ENCODE results near the gene MAP3K9.

MAP3K9 gene

DNA sequence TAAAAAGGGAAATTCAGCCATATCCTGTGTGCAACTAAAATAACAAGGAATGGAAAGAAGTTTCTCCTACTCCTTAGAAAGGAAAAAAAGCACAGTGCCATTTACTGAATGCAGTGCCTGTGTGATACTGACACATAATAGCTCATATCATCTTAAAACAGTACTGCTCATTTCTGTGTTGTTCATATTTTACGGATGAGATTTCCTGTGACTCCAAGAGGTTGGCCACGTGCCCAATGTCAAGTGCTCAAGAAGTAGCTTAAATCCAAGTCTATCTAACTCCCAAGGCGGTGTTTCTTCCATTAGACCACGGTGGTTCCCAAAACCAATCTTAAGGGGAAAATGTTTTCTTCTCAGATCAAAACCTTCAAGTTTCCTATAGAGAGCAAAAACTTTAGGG, 20.0 kb downstream of the MAP3K9 start:
- TF ChIP-seq, protein P1, sequence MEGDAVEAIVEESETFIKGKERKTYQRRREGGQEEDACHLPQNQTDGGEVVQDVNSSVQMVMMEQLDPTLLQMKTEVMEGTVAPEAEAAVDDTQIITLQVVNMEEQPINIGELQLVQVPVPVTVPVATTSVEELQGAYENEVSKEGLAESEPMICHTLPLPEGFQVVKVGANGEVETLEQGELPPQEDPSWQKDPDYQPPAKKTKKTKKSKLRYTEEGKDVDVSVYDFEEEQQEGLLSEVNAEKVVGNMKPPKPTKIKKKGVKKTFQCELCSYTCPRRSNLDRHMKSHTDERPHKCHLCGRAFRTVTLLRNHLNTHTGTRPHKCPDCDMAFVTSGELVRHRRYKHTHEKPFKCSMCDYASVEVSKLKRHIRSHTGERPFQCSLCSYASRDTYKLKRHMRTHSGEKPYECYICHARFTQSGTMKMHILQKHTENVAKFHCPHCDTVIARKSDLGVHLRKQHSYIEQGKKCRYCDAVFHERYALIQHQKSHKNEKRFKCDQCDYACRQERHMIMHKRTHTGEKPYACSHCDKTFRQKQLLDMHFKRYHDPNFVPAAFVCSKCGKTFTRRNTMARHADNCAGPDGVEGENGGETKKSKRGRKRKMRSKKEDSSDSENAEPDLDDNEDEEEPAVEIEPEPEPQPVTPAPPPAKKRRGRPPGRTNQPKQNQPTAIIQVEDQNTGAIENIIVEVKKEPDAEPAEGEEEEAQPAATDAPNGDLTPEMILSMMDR (IDR thresholded peaks at IDR 0.05; ENCODE audit: borderline replicate concordance, insufficient read depth, low read depth, low read length), result no peak
- H3K4me3 ChIP-seq (ENCODE audit: low read depth, low read length), result no peak overlapping the region

DNA sequence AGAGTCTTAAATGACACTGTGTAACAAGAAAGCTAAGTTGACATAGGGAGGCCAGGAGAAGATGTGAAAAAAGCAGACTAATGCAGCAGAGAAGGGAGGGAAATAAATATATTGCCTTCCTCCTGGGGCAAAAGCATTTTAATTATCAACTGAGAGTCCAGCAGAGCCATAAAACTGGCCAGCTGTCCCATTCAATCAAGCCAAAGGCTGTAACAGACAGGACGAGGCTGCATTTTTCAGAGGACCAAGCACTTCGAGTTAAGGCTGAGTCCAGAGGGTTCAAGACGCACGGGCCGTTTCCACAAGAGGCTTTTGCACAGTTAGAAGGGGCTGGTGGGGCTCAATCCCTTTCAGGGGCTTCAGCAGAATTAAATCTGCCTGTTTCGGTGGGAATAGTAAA, 20.4 kb downstream of the MAP3K9 start:
- no peak overlapping the region for H3K4me3 ChIP-seq (ENCODE audit: low read depth, low read length)
- TF ChIP-seq, protein P1 (IDR thresholded peaks at IDR 0.05; ENCODE audit: borderline replicate concordance, insufficient read depth, low read depth, low read length), result no peak

DNA sequence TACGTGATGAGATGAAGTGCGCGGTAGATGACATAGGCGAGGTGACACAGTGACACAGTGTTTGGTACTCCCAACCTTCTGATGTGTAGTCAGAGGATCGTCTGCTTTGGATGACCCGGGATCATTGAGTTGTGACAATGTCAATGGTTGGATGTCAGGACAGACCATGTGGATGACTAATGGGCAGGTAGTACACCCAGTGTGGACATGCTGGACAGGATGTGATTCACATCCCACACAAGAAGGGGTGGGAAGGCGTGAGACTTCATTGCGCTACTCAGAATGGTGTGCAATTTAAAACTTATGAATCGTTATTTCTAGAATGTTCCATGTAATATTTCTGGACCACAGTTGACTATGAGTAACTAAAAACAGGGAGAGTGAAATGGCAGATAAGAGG, 23.8 kb downstream of the MAP3K9 start:
- H3K4me3 ChIP-seq (ENCODE audit: low read depth, low read length), result no peak overlapping the region
- TF ChIP-seq, protein P1 (IDR thresholded peaks at IDR 0.05; ENCODE audit: borderline replicate concordance, insufficient read depth, low read depth, low read length), result no peak

DNA sequence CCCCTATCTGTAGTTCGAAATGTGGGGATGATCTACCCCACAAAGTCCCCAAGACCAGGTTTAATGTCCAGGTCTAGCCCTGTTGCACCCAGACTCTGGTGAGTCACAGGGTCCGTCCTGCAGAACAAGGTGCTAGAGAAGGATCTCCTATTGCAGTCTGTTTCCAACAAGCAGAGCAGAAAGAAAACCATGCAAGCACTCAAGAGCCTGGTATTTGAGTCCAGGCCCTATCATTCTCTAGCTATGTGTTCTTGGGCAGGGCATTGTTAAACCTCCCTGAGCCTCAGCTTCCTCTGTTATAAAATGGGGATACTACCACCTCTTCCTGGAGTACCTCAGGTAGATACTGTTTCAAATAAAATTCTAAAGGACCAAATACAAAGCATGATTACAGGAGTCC, 24.4 kb downstream of the MAP3K9 start:
- H3K4me3 ChIP-seq (ENCODE audit: low read depth, low read length), result no peak overlapping the region
- TF ChIP-seq, protein P1 (IDR thresholded peaks at IDR 0.05; ENCODE audit: borderline replicate concordance, insufficient read depth, low read depth, low read length), result no peak

DNA sequence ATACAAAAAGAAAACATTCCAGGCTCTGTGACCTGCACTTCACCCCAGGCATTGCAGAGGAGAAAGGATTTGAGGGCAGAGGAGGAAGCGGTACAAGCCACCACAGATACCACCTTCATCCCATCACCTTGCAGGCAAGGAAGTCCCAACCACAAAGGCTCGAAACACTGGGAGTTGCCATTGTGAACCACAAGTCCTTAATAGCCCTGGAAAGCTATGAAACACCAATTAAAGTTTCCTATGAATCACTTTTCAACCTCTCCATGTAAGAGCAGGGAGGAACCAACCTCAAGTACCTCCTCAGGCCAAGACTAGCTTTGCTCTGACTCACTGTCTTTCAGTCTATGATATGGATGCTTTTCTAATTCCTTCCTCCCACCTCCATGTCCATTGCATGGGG, 27.0 kb downstream of the MAP3K9 start:
- H3K4me3 ChIP-seq (ENCODE audit: low read depth, low read length), result no peak overlapping the region
- TF ChIP-seq, protein P1 (IDR thresholded peaks at IDR 0.05; ENCODE audit: borderline replicate concordance, insufficient read depth, low read depth, low read length), result no peak

DNA sequence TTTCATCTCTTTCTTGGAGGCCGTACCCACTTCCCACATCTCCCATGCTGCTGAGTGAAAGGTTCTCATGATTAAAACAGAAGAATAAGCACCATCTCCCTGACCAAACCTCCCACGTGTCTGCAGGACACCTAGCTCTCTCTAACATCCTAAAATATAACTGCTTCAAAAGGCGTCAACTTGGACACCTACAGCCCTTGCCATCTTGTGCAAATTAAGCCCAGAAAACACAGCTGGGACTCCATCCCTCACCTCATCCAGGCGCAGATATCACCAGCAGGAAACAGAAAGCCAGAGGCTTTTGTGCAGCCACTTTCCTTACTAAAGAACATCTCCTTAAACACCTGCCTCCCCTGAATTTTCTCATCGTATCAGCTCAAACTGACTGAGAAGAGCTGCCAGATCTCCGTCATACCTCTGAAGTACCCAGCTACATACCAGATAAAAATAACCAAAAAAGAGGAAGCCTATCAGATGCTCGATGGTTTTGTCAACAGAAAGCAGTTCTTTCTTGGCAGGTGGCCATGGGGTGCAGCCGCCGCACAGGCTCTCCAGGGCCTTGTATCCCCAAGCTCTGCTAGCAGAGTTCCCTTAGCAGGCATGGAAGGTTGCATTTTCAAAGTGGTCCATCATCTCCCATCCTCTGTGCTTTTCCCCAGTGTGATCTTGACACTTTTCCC, 28.8 kb downstream of the MAP3K9 start:
- peak overlapping the region; percentile 11 for H3K4me3 ChIP-seq (ENCODE audit: low read depth, low read length)
- TF ChIP-seq, protein P1 (IDR thresholded peaks at IDR 0.05; ENCODE audit: borderline replicate concordance, insufficient read depth, low read depth, low read length), result no peak

DNA sequence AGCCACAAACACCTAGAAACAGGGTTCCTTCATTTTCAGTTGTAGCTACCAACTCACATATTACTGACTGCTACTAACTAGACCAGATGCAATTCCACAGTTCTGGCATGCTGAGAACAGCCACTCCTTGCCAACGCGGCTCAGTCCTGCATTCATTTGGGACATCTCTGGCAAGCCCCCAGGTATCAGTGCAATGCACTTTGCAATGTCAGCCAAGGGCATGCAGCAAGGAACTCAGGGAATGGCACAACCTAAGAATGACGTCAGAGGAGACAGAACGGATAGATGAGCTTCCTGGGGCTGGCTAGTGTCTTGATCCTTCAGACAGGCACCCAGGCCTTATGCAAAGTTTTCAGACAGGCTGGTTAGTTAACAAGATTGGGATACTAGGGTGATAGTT, 29.6 kb downstream of the MAP3K9 start:
- TF ChIP-seq, protein P1 (IDR thresholded peaks at IDR 0.05; ENCODE audit: borderline replicate concordance, insufficient read depth, low read depth, low read length), result no peak
- H3K4me3 ChIP-seq (ENCODE audit: low read depth, low read length), result no peak overlapping the region
